Coronary artery (tissue), 2 donors: Measurements from ENCODE around the gene TNFRSF12A.

Experiments
- DNase-seq: peaks from one replicate; pipeline ENCODE4 v3.0.0-alpha.2; 2017; ENCODE audit warnings: low spot score
- H3K27ac ChIP-seq, 2 donors: fragments of 200-600 bp; sonication (generic); one replicate each; pipeline ENCODE4 v1.5.1; 2016 to 2019
- H3K4me3 ChIP-seq: fragments of 200-600 bp; sonication (generic); 2 replicates; pipeline ENCODE4 v1.5.1; 2016; ENCODE audit warnings: mild to moderate bottlenecking, moderate library complexity
- CTCF ChIP-seq: fragments of 200-600 bp; sonication (generic); IDR thresholded peaks from one replicate; pipeline ENCODE4 v1.5.1; 2019; ENCODE audit warnings: antibody characterized with exemption

TNFRSF12A gene

GRCh38 chr16:3023415-3023668 lies 3.2 kb downstream of the TNFRSF12A start:
- TF ChIP-seq CTCF, result no peak

GRCh38 chr16:3023669-3024478 lies 3.7 kb downstream of the TNFRSF12A start, which contains the start of the genes HCFC1R1 and THOC6:
Gene HCFC1R1, minus strand, starts transcription at chr16:3023942. Its CDS starts 1 bp downstream, at chr16:3023941.
Gene THOC6, plus strand, starts transcription at chr16:3024035. Its CDS starts 292 bp downstream, at chr16:3024327.
- peak; percentile 98 for DNase-seq
- no peak for TF ChIP-seq CTCF
- peak within 1 kb of the TSS; percentile 97 for H3K4me3 ChIP-seq
- H3K27ac ChIP-seq, result peak within 1 kb of the TSS; percentile 96 to 100

More at GRCh38 chr16:3023415-3023668, 3.2 kb downstream of the TNFRSF12A start:
- Histone ChIP-seq H3K4me3 (peak overlapping the region; percentile 97), H3K27ac (peak overlapping the region; percentile 96 to 100)
- peak; percentile 84 for DNase-seq

GRCh38 chr16:3025032-3026002 lies 5.1 kb downstream of the TNFRSF12A start:
- Histone ChIP-seq H3K27ac (no peak overlapping the region), H3K4me3 (no peak overlapping the region)
- no peak for TF ChIP-seq CTCF
- DNase-seq, result no peak

GRCh38 chr16:3026003-3026378 lies 5.8 kb downstream of the TNFRSF12A start:
- no peak overlapping the region for H3K4me3 ChIP-seq
- TF ChIP-seq CTCF, result no peak
- H3K27ac ChIP-seq, result no peak overlapping the region
- no peak for DNase-seq

- no peak overlapping the region for H3K4me3 ChIP-seq
- no peak for DNase-seq
- H3K27ac ChIP-seq, result no peak overlapping the region
- TF ChIP-seq CTCF, result no peak
These were observed 6.7 kb downstream of the TNFRSF12A start for GRCh38 chr16:3026609-3027488.

GRCh38 chr16:3027489-3027795 lies 7.3 kb downstream of the TNFRSF12A start:
- no peak for TF ChIP-seq CTCF
- no peak for DNase-seq
- H3K27ac ChIP-seq, result no peak overlapping the region
- no peak overlapping the region for H3K4me3 ChIP-seq
